AML-193 (cell line): ENCODE results near the gene CACNG1.

Source experiments
- DNase-seq, 2 experiments: peaks; one replicate each; lab custom pipeline; 2025; lab: John Stamatoyannopoulos, UW

Gene CACNG1, protein sequence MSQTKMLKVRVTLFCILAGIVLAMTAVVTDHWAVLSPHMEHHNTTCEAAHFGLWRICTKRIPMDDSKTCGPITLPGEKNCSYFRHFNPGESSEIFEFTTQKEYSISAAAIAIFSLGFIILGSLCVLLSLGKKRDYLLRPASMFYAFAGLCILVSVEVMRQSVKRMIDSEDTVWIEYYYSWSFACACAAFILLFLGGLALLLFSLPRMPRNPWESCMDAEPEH

DNA sequence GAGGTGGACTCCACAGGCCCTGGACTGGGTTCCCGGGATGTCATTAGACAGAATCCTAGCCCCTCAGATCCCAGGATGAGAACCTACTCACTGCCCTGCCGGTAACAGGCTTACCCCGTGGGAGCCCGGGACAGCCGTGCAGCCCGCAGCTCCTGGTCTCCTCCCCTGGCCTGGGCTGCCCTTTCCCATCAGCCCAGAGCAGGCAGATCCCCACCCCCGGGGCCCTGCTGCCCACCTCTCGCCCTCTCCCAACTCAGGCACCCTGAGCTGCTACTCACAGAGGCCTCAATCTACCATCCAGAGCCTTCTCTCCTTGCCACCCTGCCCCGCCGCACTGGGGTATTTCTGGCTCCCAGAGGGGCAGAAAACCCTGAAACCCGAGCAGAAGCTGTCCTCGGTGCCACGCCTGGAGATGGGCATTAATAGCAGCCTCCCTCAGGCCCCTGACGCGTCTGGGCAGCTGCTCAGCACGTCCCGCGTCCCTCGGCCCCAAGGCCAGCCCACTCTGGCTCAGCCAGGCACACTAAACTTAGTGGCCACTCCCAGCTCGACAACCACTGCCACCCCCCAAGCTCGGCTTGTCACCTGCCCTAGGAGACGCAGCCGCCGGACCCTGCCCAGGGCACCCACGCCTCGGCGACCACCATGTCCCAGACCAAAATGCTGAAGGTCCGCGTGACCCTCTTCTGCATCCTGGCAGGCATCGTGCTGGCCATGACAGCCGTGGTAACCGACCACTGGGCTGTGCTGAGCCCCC, at the start of gene CACNG1:
Gene CACNG1, plus strand, starts transcription at position 539 of the 757 bp plus-strand sequence. Its CDS starts 107 bp downstream, at position 646.
- DNase-seq = no peak

GRCh38 chr17:66994930-66995535, 49.3 kb upstream of the CACNG1 start:
- DNase-seq = no peak

DNA sequence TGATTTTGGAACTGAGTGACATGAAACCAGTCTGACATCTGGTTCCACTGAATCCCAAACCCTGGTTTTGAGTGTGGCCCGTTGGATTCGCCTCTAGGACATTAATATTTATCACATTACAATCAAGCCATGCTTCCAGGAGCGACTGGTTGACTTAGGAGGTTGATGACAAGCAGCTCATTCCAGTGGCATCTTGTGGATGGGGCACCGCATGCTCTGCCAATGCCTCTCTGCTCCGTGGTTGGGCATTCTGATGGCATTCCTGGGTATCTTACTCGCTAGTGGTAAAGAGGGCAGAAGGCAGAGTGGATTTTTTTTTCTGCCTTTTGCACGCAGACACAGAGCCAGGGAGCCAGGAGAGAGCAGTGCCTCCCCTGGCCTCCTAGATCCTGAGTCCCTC, 48.4 kb upstream of the CACNG1 start:
- DNase-seq = no peak

- DNase-seq = no peak
These were observed 47.4 kb upstream of the CACNG1 start for GRCh38 chr17:66996926-66997325.

DNA sequence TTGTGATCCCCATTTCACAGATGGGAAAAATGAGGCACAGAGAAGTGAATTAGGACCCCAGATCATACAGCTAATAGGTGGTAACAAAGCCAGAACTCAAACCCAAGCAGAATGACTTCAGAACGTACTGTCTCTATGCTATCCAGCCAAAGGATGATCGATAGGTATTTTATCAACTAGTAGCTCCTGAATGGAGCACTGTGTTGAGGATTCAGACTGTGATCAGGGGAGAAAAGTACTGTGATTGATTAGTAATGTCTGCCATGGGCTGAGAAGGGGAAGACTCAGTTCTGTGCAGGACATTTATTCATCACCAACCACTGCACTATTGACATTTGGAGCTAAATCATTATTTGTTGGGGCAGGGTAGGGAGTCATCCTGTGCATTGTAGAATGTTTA, 41.1 kb upstream of the CACNG1 start:
- no peak for DNase-seq

DNA sequence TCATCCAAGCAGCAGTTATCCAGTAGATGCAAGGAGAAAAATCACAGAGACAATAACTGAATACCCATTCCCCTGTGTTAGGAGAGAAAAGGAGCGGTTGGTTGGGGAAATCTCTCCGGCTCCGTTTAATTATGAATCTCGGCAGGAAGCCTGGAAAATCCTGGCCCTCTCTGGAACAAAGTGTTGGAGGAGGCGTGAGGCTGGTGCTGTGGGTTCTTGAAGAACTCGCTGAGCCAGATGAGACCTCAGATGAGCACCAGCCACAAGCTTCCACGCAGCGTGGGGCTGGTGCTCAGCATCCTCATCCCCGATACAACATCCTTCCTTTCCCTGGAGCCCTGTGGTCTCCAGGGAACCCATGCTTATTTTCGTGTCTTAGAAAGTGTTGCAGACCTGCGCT, 40.2 kb upstream of the CACNG1 start:
- no peak for DNase-seq

DNA sequence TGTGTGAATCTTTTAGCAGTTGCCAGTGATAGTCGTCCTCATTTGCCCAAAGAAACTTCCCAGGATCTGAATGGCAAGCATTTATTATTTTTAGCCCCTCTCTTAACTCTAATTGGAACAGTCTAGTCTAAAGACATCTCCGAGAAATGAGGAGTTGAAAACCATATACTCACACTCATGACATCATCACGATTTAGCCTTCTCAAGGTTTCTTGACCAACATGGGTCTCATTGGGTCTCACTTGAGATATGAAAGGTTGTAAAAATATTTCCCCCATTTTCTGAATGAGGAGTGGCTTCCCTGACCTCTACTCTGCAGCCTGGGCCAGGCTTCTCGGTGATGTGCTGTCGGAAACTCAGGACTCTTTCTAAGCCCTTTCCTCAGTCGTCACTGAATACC, 37.1 kb upstream of the CACNG1 start:
- no peak for DNase-seq

- no peak for DNase-seq
These were observed 36.3 kb upstream of the CACNG1 start for GRCh38 chr17:67008101-67008500.

- DNase-seq = no peak
These were observed 32.7 kb upstream of the CACNG1 start for GRCh38 chr17:67011527-67012175.

- no peak for DNase-seq
These were observed 30.5 kb upstream of the CACNG1 start for GRCh38 chr17:67013891-67014290.

DNA sequence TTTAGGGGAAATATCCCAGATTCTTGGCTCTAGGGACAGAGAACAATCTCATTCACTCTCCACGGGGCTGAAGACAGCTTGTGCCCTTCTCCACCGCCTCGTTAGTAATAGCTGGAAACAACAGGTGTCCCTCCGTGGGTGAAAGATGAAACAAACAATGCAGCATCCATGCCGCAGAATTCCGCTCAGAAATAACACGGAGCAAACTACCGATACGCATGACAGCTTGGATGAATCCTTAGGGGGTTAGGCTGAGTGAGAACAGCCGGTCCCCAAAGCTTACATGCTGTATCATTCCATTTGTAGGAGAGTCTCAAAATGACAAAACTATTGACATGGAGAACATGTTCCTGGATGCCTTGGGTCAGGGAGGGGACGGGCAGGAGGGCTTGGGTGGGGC, 29.4 kb upstream of the CACNG1 start:
- DNase-seq = no peak

GRCh38 chr17:67016039-67016762, 28.2 kb upstream of the CACNG1 start:
- no peak for DNase-seq

DNA sequence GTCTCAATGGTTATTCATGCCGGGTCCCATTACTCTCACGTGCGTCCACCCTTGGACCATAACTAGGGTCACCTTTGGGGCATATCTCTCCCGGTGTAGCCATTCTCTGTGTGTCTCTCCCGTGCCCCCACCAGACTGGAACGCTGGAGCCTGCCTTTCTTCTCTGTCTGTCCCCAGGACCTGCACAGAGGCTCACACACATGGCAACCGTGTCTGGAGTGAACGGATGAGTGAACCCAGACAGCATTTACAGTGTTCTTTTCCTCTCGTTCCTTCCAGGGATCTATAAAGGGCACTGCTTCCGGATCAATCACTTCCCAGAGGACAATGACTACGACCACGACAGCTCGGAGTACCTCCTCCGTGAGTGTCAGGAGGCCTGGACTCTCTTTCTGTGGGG, 26.4 kb upstream of the CACNG1 start:
- DNase-seq = no peak

DNA sequence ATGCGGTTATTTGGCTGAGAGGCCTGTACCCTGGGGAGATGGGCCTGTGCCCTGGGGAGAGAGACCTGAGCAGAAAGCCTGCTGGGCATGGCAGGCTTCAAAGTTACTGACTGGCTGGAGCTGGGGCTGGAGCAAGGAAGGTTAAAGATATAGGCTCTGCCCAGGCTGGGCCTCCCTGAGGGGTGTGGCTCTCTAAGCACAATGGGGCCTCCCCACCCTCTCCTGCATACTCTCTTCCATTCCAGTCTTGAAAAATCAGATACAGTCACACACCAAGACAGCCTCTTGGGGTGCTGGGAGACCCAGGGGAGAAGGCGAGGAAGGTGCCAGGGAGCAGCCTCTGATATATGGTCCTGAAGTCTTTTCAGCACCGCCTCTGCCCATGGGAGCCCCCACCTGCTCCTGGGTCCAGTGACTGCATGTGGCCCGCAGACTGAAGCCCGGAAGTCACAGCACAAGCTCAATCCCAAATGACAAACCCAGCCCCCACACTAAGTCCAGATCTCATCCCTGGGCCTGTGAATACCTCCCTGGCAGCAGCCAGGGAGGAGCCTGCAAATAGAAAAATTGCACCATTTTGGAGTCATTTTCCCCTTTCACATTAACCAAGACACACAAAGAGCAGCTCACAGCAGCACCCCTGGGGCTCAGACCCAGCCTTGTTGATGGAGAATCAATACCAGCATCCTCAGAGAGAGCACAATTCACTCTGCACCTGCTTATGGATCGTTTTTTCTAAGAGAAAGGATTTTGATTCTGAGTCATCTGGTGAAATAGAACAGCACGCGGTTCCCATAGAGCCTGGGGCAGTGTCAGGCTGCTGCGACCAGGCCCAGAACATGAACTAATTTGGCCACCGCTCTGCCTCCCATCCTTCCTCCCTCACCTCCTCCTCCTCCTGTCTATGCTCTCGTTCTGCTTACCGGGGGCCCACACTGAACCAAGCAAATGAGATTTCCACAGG, 25.6 kb upstream of the CACNG1 start:
- DNase-seq = no peak

- DNase-seq = no peak
These were observed 24.5 kb upstream of the CACNG1 start for GRCh38 chr17:67019809-67020208.

DNA sequence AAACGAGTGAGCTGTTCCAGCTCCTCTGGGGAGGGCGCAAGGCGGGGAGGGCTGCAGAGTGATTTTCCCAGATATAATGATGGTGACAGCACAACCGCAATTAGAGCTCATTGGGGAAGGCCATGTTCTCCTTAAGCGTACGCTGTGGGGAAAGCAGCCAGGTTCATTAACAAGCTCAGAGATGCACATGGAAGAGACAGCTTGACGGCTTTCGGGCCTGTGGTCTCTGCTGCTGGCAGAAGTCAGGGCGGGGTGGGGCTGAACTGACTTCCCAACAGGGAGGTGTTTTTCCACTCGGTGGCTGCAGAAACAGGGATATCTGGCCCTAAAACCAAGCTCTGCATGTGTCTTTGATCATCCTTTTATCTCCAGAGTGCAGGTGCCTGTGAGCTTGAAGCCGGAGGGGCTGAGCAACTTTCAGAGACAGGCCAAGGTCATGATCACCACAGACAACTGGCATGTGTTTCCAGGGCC, 24.0 kb upstream of the CACNG1 start:
- no peak for DNase-seq

GRCh38 chr17:67021196-67021595, 23.2 kb upstream of the CACNG1 start:
- DNase-seq = no peak

DNA sequence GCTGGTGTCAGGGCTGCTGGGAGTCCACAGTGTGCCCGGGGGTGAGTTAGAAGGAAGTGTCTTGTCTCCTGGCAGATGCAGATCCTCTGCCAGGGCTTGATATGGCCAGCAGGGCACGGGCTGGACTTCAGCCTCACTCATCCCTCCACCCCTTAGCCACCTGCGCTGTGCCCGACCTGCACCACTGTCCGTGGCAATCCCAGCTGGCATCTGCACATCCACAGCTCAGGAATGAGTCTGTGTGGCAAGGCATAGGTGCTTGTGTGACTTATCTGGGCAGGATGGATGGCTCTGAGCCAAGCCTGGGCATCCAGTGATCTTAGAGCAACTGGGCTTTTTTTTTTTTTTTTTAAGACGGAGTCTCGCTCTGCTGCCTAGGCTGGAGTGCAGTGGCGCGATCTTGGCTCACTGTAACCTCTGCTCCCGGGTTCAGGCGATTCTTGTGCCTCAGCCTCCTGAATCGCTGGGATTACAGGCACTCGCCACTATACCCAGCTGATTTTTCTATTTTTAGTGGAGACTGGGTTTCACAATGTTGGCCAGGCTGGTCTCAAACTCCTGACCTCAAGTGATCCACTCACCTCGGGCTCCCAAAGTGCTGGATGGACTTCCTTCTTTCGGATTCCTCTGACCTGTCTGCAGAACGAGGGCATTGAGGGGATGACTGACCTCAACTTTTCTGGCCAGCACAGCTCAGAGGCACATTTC, 22.5 kb upstream of the CACNG1 start:
- DNase-seq = no peak

GRCh38 chr17:67022451-67022810, 21.9 kb upstream of the CACNG1 start:
- DNase-seq = no peak

GRCh38 chr17:67024736-67025135, 19.6 kb upstream of the CACNG1 start:
- DNase-seq = no peak
